ENCODE results near the gene EZH1. TPM values are rescaled to one million over a fixed set of nuclear protein-coding genes. Genes with fewer than 3 reads are reported as not detected.

EZH1 gene
- total RNA-seq, 1 experiment from 2014 or later = 17.7 TPM

GRCh38 chr17:42748908-42749798 is 4.3 kb upstream of the EZH1 start:
- ChIA-PET POLR2A (interaction anchor here (0.6 kb wide), 1 partner anchor 89 kb away, joined by 3 read pairs; no protein-coding TSS in a partner anchor), CTCF (no interaction called here)
- ATAC-seq (no peak), DNase-seq (ENCODE audit: low read depth, low spot score) (no peak)
- Histone ChIP-seq H3K36me3 (ENCODE audit: control insufficient read depth, insufficient read depth, low read length) (no peaks in the 10 kb centered on the region), H3K27ac (ENCODE audit: low read length) (no peak overlapping the region), H3K9me3 (ENCODE audit: control insufficient read depth, insufficient read depth, low read depth, low read length) (no peaks in the 10 kb centered on the region), H3K27me3 (ENCODE audit: control insufficient read depth, insufficient read depth, low read length) (no peaks in the 10 kb centered on the region), H3K4me1 (ENCODE audit: control insufficient read depth, insufficient read depth, low read length) (no peaks in the 10 kb centered on the region), H3K4me3 (ENCODE audit: low read depth in 2 of 2, low read length in 2 of 2) (no peak overlapping the region)
- TF ChIP-seq CTCF (IDR thresholded peaks at IDR 0.05) (no peak), POLR2AphosphoS5 (IDR thresholded peaks at IDR 0.05; ENCODE audit: low read depth, low read length) (no peak)
- TF ChIP-seq, protein P1, sequence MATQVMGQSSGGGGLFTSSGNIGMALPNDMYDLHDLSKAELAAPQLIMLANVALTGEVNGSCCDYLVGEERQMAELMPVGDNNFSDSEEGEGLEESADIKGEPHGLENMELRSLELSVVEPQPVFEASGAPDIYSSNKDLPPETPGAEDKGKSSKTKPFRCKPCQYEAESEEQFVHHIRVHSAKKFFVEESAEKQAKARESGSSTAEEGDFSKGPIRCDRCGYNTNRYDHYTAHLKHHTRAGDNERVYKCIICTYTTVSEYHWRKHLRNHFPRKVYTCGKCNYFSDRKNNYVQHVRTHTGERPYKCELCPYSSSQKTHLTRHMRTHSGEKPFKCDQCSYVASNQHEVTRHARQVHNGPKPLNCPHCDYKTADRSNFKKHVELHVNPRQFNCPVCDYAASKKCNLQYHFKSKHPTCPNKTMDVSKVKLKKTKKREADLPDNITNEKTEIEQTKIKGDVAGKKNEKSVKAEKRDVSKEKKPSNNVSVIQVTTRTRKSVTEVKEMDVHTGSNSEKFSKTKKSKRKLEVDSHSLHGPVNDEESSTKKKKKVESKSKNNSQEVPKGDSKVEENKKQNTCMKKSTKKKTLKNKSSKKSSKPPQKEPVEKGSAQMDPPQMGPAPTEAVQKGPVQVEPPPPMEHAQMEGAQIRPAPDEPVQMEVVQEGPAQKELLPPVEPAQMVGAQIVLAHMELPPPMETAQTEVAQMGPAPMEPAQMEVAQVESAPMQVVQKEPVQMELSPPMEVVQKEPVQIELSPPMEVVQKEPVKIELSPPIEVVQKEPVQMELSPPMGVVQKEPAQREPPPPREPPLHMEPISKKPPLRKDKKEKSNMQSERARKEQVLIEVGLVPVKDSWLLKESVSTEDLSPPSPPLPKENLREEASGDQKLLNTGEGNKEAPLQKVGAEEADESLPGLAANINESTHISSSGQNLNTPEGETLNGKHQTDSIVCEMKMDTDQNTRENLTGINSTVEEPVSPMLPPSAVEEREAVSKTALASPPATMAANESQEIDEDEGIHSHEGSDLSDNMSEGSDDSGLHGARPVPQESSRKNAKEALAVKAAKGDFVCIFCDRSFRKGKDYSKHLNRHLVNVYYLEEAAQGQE (IDR thresholded peaks at IDR 0.05; ENCODE audit: insufficient read depth in 1 of 2, low read depth in 2 of 2, low read length in 1 of 2) = no peak
- intact Hi-C loops (cut with micrococcal nuclease; ENCODE audit: unreplicated experiment) (no loop called here), in situ Hi-C loops (cut with HindIII; ENCODE audit: low pct_unique_long_range_greater_than_20kb, low sequenced_read_pairs) (no loop called here)
- no TSS peak for BruUV-seq (replicated peaks)

GRCh38 chr17:42748202-42748907 is 3.5 kb upstream of the EZH1 start:
- Histone ChIP-seq H3K4me1 (ENCODE audit: control insufficient read depth, insufficient read depth, low read length) (no peaks in the 10 kb centered on the region), H3K36me3 (ENCODE audit: control insufficient read depth, insufficient read depth, low read length) (no peaks in the 10 kb centered on the region), H3K9me3 (ENCODE audit: control insufficient read depth, insufficient read depth, low read depth, low read length) (no peaks in the 10 kb centered on the region), H3K27me3 (ENCODE audit: control insufficient read depth, insufficient read depth, low read length) (no peaks in the 10 kb centered on the region), H3K27ac (ENCODE audit: low read length) (no peak overlapping the region), H3K4me3 (ENCODE audit: low read depth in 2 of 2, low read length in 2 of 2) (no peak overlapping the region)
- intact Hi-C loops (cut with micrococcal nuclease; ENCODE audit: unreplicated experiment) = no loop called here
- ChIA-PET POLR2A (no interaction called here), CTCF (no interaction called here)
- DNase-seq (ENCODE audit: low read depth, low spot score) (no peak), ATAC-seq (no peak)
- TF ChIP-seq POLR2AphosphoS5 (IDR thresholded peaks at IDR 0.05; ENCODE audit: low read depth, low read length) = no peak
- no peak for TF ChIP-seq TCF7L2 (IDR thresholded peaks at IDR 0.05; ENCODE audit: low read depth, low read length)
- TF ChIP-seq SIN3A (IDR thresholded peaks at IDR 0.05; ENCODE audit: borderline replicate concordance, insufficient read depth, low read depth, low read length) = no peak
- TF ChIP-seq, protein P1 (IDR thresholded peaks at IDR 0.05; ENCODE audit: insufficient read depth in 1 of 2, low read depth in 2 of 2, low read length in 1 of 2) = no peak
- BruUV-seq (replicated peaks) = no TSS peak
- in situ Hi-C loops (cut with HindIII; ENCODE audit: low pct_unique_long_range_greater_than_20kb, low sequenced_read_pairs) = no loop called here
